Fibroblast of lung (primary cell): ENCODE measurements around the gene LRRC58. TPM values are rescaled to one million over a fixed set of nuclear protein-coding genes. Genes with fewer than 3 reads are reported as not detected.

ENCODE experiments used
- DNase-seq, 2 donors: peaks; one replicate each; pipeline versions ENCODE4 v3.0.0 to v3.0.0-alpha.2; 2010; ENCODE audit warnings: low read depth in 2 of 2
- H2AFZ ChIP-seq: 2 replicates; pipeline ENCODE4 v1.5.1; 2012; ENCODE audit warnings: low read length, control low read depth, inconsistent platforms
- H3K27ac ChIP-seq: 2 replicates; pipeline ENCODE4 v1.5.1; 2011; ENCODE audit warnings: low read length, control low read depth; ENCODE audit not compliant: insufficient read depth
- H3K27me3 ChIP-seq: 2 replicates; pipeline ENCODE4 v1.5.1; 2011; ENCODE audit warnings: mild to moderate bottlenecking, low read length; ENCODE audit not compliant: control insufficient read depth, insufficient read depth
- H3K36me3 ChIP-seq: 2 replicates; pipeline ENCODE4 v1.5.1; 2011; ENCODE audit warnings: low read length; ENCODE audit not compliant: control insufficient read depth, insufficient read depth
- H3K4me1 ChIP-seq: 2 replicates; pipeline ENCODE4 v1.5.1; 2011; ENCODE audit warnings: low read length; ENCODE audit not compliant: control insufficient read depth, insufficient read depth; ENCODE audit errors: extremely low read depth
- H3K4me2 ChIP-seq: 2 replicates; pipeline ENCODE4 v1.5.1; 2011; ENCODE audit warnings: low read length, control low read depth; ENCODE audit not compliant: insufficient read depth; ENCODE audit errors: extremely low read depth
- H3K4me3 ChIP-seq, 4 experiments: fragments of 200-600 bp in 1 of 4; sonication (generic) in 1 of 4; replicated peaks in 1 of 4; 2 replicates each; pipeline ENCODE4 v1.5.1; 2011 to 2016; ENCODE audit warnings: low read length in 4 of 4, low read depth in 3 of 4, mild to moderate bottlenecking in 3 of 4, control low read depth in 2 of 4, inconsistent platforms in 1 of 4, mixed read lengths in 1 of 4; ENCODE audit not compliant: insufficient read depth in 1 of 4; ENCODE audit errors: control extremely low read depth in 1 of 4
- H3K79me2 ChIP-seq: 2 replicates; pipeline ENCODE4 v1.5.1; 2012; ENCODE audit warnings: mild to moderate bottlenecking, low read length, inconsistent platforms; ENCODE audit not compliant: control insufficient read depth, insufficient read depth
- H3K9ac ChIP-seq: 2 replicates; pipeline ENCODE4 v1.5.1; 2011; ENCODE audit warnings: mild to moderate bottlenecking, low read length, control low read depth; ENCODE audit not compliant: insufficient read depth
- H3K9me3 ChIP-seq: 2 replicates; pipeline ENCODE4 v1.5.1; 2012; ENCODE audit warnings: low read depth, low read length; ENCODE audit not compliant: control insufficient read depth, insufficient read depth
- H4K20me1 ChIP-seq: 2 replicates; pipeline ENCODE4 v1.5.1; 2011; ENCODE audit warnings: low read length; ENCODE audit not compliant: control insufficient read depth, insufficient read depth; ENCODE audit errors: extremely low read depth
- CTCF ChIP-seq, 2 donors: IDR thresholded peaks in 1 of 2; conservative IDR thresholded peaks in 1 of 2; 1 replicate in 1 of 2; 2 replicates in 1 of 2; pipeline ENCODE4 v1.5.1; 2011 to 2012; ENCODE audit warnings: low read length in 2 of 2, control low read depth in 1 of 2, inconsistent platforms in 1 of 2, low read depth in 1 of 2, mild to moderate bottlenecking in 1 of 2
- EZH2 ChIP-seq: IDR thresholded peaks from 2 replicates; pipeline ENCODE4 v1.5.1; 2012; ENCODE audit warnings: low read length, control low read depth, mild to moderate bottlenecking; ENCODE audit errors: missing control alignments
- polyA plus RNA-seq, 2 donors: library from polyadenylated mRNA; depleted of rRNA in 1 of 2; stranded (reverse) in 1 of 2; unstranded in 1 of 2; fragments of >200 nt; gene quantifications; 2 replicates each; pipeline ENCODE4 v1.2.1, GENCODE V29; 2011 to 2012; ENCODE audit warnings: missing spikeins in 1 of 2
- total RNA-seq: library from RNA; depleted of rRNA; stranded (reverse); fragments of >200 nt; gene quantifications from 2 replicates; pipeline ENCODE4 v1.2.1, GENCODE V29; 2014

Gene LRRC58
- total and polyA plus RNA-seq, 2 donors (not counting 1 experiment from before 2014, with no cell fraction given) = 19.8 to 21.7 TPM

GRCh38 chr3:120369037-120369467, 19.9 kb upstream of the LRRC58 start:
- DNase-seq = no peak
- H3K36me3 ChIP-seq = no peaks in the 10 kb centered on the region
- no peak overlapping the region for H2AFZ ChIP-seq
- H3K27ac ChIP-seq = no peak overlapping the region
- TF ChIP-seq CTCF (conservative IDR thresholded peaks at IDR 0.05 in 1 of 2, IDR thresholded peaks at IDR 0.05 in 1 of 2; ENCODE audit: low read depth in 1 of 2, low read length in 2 of 2) (no peak), EZH2 (no peak)
- H4K20me1 ChIP-seq = no peaks in the 10 kb centered on the region
- H3K4me3 ChIP-seq = no peak overlapping the region
- H3K4me1 ChIP-seq = no peaks in the 10 kb centered on the region
- H3K4me2 ChIP-seq = no peak overlapping the region
- no peaks in the 10 kb centered on the region for H3K79me2 ChIP-seq
- peaks cover 4% of the 10 kb centered on the region for H3K27me3 ChIP-seq
- no peaks in the 10 kb centered on the region for H3K9me3 ChIP-seq
- no peak overlapping the region for H3K9ac ChIP-seq

GRCh38 chr3:120368172-120368571, 19.0 kb upstream of the LRRC58 start:
- H3K4me1 ChIP-seq = no peaks in the 10 kb centered on the region
- no peak overlapping the region for H2AFZ ChIP-seq
- no peaks in the 10 kb centered on the region for H3K79me2 ChIP-seq
- H3K4me2 ChIP-seq = no peak overlapping the region
- no peak for DNase-seq
- H3K9ac ChIP-seq = no peak overlapping the region
- H4K20me1 ChIP-seq = no peaks in the 10 kb centered on the region
- H3K9me3 ChIP-seq = no peaks in the 10 kb centered on the region
- peaks cover 4% of the 10 kb centered on the region for H3K27me3 ChIP-seq
- no peak overlapping the region for H3K27ac ChIP-seq
- no peaks in the 10 kb centered on the region for H3K36me3 ChIP-seq
- no peak overlapping the region for H3K4me3 ChIP-seq
- no peak for TF ChIP-seq EZH2
- no peak for TF ChIP-seq CTCF (conservative IDR thresholded peaks at IDR 0.05 in 1 of 2, IDR thresholded peaks at IDR 0.05 in 1 of 2; ENCODE audit: low read depth in 1 of 2, low read length in 2 of 2)

- TF ChIP-seq EZH2 (no peak), CTCF (conservative IDR thresholded peaks at IDR 0.05 in 1 of 2, IDR thresholded peaks at IDR 0.05 in 1 of 2; ENCODE audit: low read depth in 1 of 2, low read length in 2 of 2) (no peak)
- no peak overlapping the region for H3K4me2 ChIP-seq
- no peak overlapping the region for H3K9ac ChIP-seq
- H3K27me3 ChIP-seq = peaks cover 4% of the 10 kb centered on the region
- H3K4me1 ChIP-seq = no peaks in the 10 kb centered on the region
- no peaks in the 10 kb centered on the region for H3K36me3 ChIP-seq
- H4K20me1 ChIP-seq = no peaks in the 10 kb centered on the region
- no peak overlapping the region for H2AFZ ChIP-seq
- no peaks in the 10 kb centered on the region for H3K79me2 ChIP-seq
- peak; percentile 3 to 49 for DNase-seq
- no peaks in the 10 kb centered on the region for H3K9me3 ChIP-seq
- no peak overlapping the region for H3K4me3 ChIP-seq
- H3K27ac ChIP-seq = no peak overlapping the region
These were observed 15.7 kb upstream of the LRRC58 start for GRCh38 chr3:120364821-120365220.
